ENCODE measurements around the gene SIN3A.
A peak's percentile ranks its signal among the peaks of the same experiment; 100 is the strongest.

The SIN3A gene

GRCh38 chr15:75371901-75372688 lies 79.4 kb downstream of the SIN3A start:
- DNase-seq: no peak

- no peak for DNase-seq
These were observed 80.0 kb downstream of the SIN3A start for GRCh38 chr15:75371486-75371885.

- DNase-seq: no peak
These were observed 81.5 kb downstream of the SIN3A start for GRCh38 chr15:75369897-75370581.

- DNase-seq: no peak
These were observed 82.7 kb downstream of the SIN3A start for GRCh38 chr15:75368689-75369239.

GRCh38 chr15:75367913-75368688 lies 83.4 kb downstream of the SIN3A start, which contains the start of gene MAN2C1:
MAN2C1 (minus strand) TSS chr15:75368607; CDS start chr15:75368583, 24 bp downstream.
- peak; percentile 96 for DNase-seq

- no peak for DNase-seq
These were observed 84.0 kb downstream of the SIN3A start for GRCh38 chr15:75367406-75367912.

- DNase-seq: no peak
These were observed 84.5 kb downstream of the SIN3A start for GRCh38 chr15:75367006-75367405.

- DNase-seq: no peak
These were observed 85.3 kb downstream of the SIN3A start for GRCh38 chr15:75366163-75366562.

- no peak for DNase-seq
These were observed 86.6 kb downstream of the SIN3A start for GRCh38 chr15:75364881-75365280.

GRCh38 chr15:75363786-75364185 lies 87.7 kb downstream of the SIN3A start:
- DNase-seq: no peak

GRCh38 chr15:75362642-75363249 lies 88.7 kb downstream of the SIN3A start:
- DNase-seq: no peak

- no peak for DNase-seq
These were observed 89.4 kb downstream of the SIN3A start for GRCh38 chr15:75361989-75362641.

- DNase-seq: no peak
These were observed 90.0 kb downstream of the SIN3A start for GRCh38 chr15:75361361-75361988.

GRCh38 chr15:75360856-75361255 lies 90.6 kb downstream of the SIN3A start:
- no peak for DNase-seq

GRCh38 chr15:75360391-75360790 lies 91.1 kb downstream of the SIN3A start:
- no peak for DNase-seq

GRCh38 chr15:75359537-75360250 lies 91.8 kb downstream of the SIN3A start:
- DNase-seq: no peak

GRCh38 chr15:75358771-75359536 lies 92.5 kb downstream of the SIN3A start:
- no peak for DNase-seq

GRCh38 chr15:75357976-75358673 lies 93.4 kb downstream of the SIN3A start:
- no peak for DNase-seq

- no peak for DNase-seq
These were observed 95.0 kb downstream of the SIN3A start for GRCh38 chr15:75356517-75356916.

Data from fibroblast of skin of back (primary cell).